ENCODE data around the gene PTPRN. TPM values are rescaled to one million over a fixed set of nuclear protein-coding genes. Genes with fewer than 3 reads are reported as not detected.

PTPRN gene
- total and polyA plus RNA-seq, 2 experiments from 2014 or later = 5.1 to 22.1 TPM

DNA sequence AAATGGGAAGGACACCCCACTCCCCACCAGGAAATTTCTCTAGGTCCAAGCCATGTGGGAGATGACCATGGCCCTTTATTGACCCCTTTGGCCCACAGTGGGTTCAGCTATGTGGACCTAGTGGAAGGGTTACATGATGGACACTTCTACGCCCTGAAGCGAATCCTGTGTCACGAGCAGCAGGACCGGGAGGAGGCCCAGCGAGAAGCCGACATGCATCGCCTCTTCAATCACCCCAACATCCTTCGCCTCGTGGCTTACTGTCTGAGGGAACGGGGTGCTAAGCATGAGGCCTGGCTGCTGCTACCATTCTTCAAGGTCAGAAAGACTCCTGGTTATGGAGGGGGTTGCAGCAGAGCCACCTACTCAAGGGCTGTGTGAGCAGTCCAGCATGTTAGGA, 62.6 kb downstream of the PTPRN start (continued):
- TF ChIP-seq, protein P1, sequence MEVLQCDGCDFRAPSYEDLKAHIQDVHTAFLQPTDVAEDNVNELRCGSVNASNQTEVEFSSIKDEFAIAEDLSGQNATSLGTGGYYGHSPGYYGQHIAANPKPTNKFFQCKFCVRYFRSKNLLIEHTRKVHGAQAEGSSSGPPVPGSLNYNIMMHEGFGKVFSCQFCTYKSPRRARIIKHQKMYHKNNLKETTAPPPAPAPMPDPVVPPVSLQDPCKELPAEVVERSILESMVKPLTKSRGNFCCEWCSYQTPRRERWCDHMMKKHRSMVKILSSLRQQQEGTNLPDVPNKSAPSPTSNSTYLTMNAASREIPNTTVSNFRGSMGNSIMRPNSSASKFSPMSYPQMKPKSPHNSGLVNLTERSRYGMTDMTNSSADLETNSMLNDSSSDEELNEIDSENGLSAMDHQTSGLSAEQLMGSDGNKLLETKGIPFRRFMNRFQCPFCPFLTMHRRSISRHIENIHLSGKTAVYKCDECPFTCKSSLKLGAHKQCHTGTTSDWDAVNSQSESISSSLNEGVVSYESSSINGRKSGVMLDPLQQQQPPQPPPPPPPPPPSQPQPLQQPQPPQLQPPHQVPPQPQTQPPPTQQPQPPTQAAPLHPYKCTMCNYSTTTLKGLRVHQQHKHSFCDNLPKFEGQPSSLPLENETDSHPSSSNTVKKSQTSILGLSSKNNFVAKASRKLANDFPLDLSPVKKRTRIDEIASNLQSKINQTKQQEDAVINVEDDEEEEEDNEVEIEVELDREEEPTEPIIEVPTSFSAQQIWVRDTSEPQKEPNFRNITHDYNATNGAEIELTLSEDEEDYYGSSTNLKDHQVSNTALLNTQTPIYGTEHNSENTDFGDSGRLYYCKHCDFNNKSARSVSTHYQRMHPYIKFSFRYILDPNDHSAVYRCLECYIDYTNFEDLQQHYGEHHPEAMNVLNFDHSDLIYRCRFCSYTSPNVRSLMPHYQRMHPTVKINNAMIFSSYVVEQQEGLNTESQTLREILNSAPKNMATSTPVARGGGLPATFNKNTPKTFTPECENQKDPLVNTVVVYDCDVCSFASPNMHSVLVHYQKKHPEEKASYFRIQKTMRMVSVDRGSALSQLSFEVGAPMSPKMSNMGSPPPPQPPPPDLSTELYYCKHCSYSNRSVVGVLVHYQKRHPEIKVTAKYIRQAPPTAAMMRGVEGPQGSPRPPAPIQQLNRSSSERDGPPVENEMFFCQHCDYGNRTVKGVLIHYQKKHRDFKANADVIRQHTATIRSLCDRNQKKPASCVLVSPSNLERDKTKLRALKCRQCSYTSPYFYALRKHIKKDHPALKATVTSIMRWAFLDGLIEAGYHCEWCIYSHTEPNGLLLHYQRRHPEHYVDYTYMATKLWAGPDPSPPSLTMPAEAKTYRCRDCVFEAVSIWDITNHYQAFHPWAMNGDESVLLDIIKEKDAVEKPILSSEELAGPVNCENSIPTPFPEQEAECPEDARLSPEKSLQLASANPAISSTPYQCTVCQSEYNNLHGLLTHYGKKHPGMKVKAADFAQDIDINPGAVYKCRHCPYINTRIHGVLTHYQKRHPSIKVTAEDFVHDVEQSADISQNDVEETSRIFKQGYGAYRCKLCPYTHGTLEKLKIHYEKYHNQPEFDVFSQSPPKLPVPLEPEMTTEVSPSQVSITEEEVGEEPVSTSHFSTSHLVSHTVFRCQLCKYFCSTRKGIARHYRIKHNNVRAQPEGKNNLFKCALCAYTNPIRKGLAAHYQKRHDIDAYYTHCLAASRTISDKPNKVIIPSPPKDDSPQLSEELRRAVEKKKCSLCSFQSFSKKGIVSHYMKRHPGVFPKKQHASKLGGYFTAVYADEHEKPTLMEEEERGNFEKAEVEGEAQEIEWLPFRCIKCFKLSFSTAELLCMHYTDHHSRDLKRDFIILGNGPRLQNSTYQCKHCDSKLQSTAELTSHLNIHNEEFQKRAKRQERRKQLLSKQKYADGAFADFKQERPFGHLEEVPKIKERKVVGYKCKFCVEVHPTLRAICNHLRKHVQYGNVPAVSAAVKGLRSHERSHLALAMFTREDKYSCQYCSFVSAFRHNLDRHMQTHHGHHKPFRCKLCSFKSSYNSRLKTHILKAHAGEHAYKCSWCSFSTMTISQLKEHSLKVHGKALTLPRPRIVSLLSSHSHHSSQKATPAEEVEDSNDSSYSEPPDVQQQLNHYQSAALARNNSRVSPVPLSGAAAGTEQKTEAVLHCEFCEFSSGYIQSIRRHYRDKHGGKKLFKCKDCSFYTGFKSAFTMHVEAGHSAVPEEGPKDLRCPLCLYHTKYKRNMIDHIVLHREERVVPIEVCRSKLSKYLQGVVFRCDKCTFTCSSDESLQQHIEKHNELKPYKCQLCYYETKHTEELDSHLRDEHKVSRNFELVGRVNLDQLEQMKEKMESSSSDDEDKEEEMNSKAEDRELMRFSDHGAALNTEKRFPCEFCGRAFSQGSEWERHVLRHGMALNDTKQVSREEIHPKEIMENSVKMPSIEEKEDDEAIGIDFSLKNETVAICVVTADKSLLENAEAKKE (CRISPR knock-in tag; IDR thresholded peaks at IDR 0.05) = no peak
- no peak for TF ChIP-seq EZH2phosphoT487 (IDR thresholded peaks at IDR 0.05; ENCODE audit: unreplicated experiment)
- TF ChIP-seq STAT1 (IDR thresholded peaks at IDR 0.05; ENCODE audit: unreplicated experiment) = no peak
- TF ChIP-seq ZNF331 (CRISPR knock-in tag; IDR thresholded peaks at IDR 0.05; ENCODE audit: low read depth) = no peak
- no peak for TF ChIP-seq ZNF114 (CRISPR knock-in tag; IDR thresholded peaks at IDR 0.05)

DNA sequence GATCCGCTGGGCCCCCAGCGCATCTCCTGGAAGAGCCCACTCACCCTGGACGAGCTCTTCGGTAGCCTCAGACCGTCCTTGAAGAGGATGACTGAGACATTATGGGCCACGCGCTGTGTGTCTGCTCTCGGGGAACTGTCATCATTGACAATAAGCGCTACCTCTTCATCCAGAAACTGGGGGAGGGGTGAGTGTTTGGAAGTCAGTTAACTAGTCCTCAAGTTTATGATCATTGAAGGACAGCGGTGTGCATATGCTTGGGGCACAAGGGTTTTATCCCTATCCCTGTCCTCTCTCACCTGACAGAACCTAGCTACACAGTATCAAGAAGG, 63.3 kb downstream of the PTPRN start:
- H3K27me3 Mint-ChIP-seq (ENCODE audit: insufficient read depth, low read depth, poor library complexity) = peaks cover 8% of the 10 kb centered on the region
- H2AFZ ChIP-seq = peak overlapping the region; percentile 91; the same call in 1 of the 2 replicates
- TF ChIP-seq EZH2phosphoT487 (IDR thresholded peaks at IDR 0.05; ENCODE audit: unreplicated experiment) (no peak), NANOG (IDR thresholded peaks at IDR 0.05; ENCODE audit: borderline replicate concordance) (no peak), POLR2AphosphoS5 (IDR thresholded peaks at IDR 0.05; ENCODE audit: low read depth) (no peak), CREB1 (CRISPR knock-in tag; IDR thresholded peaks at IDR 0.05; ENCODE audit: low read depth) (no peak), STAT1 (IDR thresholded peaks at IDR 0.05; ENCODE audit: unreplicated experiment) (no peak), ZNF331 (CRISPR knock-in tag; IDR thresholded peaks at IDR 0.05; ENCODE audit: low read depth) (no peak), ZNF114 (CRISPR knock-in tag; IDR thresholded peaks at IDR 0.05) (no peak)
- TF ChIP-seq, protein P2, sequence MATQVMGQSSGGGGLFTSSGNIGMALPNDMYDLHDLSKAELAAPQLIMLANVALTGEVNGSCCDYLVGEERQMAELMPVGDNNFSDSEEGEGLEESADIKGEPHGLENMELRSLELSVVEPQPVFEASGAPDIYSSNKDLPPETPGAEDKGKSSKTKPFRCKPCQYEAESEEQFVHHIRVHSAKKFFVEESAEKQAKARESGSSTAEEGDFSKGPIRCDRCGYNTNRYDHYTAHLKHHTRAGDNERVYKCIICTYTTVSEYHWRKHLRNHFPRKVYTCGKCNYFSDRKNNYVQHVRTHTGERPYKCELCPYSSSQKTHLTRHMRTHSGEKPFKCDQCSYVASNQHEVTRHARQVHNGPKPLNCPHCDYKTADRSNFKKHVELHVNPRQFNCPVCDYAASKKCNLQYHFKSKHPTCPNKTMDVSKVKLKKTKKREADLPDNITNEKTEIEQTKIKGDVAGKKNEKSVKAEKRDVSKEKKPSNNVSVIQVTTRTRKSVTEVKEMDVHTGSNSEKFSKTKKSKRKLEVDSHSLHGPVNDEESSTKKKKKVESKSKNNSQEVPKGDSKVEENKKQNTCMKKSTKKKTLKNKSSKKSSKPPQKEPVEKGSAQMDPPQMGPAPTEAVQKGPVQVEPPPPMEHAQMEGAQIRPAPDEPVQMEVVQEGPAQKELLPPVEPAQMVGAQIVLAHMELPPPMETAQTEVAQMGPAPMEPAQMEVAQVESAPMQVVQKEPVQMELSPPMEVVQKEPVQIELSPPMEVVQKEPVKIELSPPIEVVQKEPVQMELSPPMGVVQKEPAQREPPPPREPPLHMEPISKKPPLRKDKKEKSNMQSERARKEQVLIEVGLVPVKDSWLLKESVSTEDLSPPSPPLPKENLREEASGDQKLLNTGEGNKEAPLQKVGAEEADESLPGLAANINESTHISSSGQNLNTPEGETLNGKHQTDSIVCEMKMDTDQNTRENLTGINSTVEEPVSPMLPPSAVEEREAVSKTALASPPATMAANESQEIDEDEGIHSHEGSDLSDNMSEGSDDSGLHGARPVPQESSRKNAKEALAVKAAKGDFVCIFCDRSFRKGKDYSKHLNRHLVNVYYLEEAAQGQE (IDR thresholded peaks at IDR 0.05; ENCODE audit: unreplicated experiment) = no peak
- TF ChIP-seq, protein P3, sequence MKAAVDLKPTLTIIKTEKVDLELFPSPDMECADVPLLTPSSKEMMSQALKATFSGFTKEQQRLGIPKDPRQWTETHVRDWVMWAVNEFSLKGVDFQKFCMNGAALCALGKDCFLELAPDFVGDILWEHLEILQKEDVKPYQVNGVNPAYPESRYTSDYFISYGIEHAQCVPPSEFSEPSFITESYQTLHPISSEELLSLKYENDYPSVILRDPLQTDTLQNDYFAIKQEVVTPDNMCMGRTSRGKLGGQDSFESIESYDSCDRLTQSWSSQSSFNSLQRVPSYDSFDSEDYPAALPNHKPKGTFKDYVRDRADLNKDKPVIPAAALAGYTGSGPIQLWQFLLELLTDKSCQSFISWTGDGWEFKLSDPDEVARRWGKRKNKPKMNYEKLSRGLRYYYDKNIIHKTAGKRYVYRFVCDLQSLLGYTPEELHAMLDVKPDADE (IDR thresholded peaks at IDR 0.05) = no peak
- TF ChIP-seq, protein P4, sequence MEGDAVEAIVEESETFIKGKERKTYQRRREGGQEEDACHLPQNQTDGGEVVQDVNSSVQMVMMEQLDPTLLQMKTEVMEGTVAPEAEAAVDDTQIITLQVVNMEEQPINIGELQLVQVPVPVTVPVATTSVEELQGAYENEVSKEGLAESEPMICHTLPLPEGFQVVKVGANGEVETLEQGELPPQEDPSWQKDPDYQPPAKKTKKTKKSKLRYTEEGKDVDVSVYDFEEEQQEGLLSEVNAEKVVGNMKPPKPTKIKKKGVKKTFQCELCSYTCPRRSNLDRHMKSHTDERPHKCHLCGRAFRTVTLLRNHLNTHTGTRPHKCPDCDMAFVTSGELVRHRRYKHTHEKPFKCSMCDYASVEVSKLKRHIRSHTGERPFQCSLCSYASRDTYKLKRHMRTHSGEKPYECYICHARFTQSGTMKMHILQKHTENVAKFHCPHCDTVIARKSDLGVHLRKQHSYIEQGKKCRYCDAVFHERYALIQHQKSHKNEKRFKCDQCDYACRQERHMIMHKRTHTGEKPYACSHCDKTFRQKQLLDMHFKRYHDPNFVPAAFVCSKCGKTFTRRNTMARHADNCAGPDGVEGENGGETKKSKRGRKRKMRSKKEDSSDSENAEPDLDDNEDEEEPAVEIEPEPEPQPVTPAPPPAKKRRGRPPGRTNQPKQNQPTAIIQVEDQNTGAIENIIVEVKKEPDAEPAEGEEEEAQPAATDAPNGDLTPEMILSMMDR (conservative IDR thresholded peaks at IDR 0.05; ENCODE audit: low read depth in 2 of 2) = no peak

More for the DNA sequence above, 63.3 kb downstream of the PTPRN start:
- H3K79me2 ChIP-seq (replicated peaks; ENCODE audit: insufficient read depth) = 0 out of 2 replicates have a peak, but pooled peaks cover 4% of the 10 kb centered on the region
- DNase-seq (ENCODE audit: low spot score) (peak; percentile 11), ATAC-seq (no peak)
- H3K36me3 Mint-ChIP-seq (ENCODE audit: low read depth) = peaks cover 33% of the 10 kb centered on the region
- no peaks in the 10 kb centered on the region for H3K27me3 ChIP-seq (ENCODE audit: insufficient read depth)
- no peaks in the 10 kb centered on the region for H3K9me2 ChIP-seq (ENCODE audit: insufficient read depth)
- H3K4me3 ChIP-seq = peak overlapping the region; percentile 83
- H3K9me3 Mint-ChIP-seq = no peaks in the 10 kb centered on the region
- H3K4me1 ChIP-seq (ENCODE audit: insufficient read depth) = peaks cover 8% of the 10 kb centered on the region
- H3K27ac Mint-ChIP-seq = peak overlapping the region; percentile 97
- peak overlapping the region; percentile 95 for H3K4me2 ChIP-seq
- H3F3A ChIP-seq (replicated peaks; ENCODE audit: low read depth) = no peaks in the 10 kb centered on the region
- H3K4me3 Mint-ChIP-seq = peak overlapping the region; percentile 96
- H3K4me1 Mint-ChIP-seq = peaks cover 27% of the 10 kb centered on the region
- peak overlapping the region; percentile 75 for H3K27ac ChIP-seq (ENCODE audit: low read depth)
- no peaks in the 10 kb centered on the region for H4K20me1 ChIP-seq (replicated peaks; ENCODE audit: insufficient read depth)
- H3K36me3 ChIP-seq (ENCODE audit: insufficient read depth) = peaks cover 3% of the 10 kb centered on the region; the same call in 1 of the 2 replicates

Measured in GM23338 (cell line).